GM08714 (cell line): ENCODE measurements around the gene EVPL.

Experiments used
- H3K4me3 ChIP-seq: fragments of 200-500 bp; sonication (Bioruptor generic); 2 replicates; pipeline ENCODE4 v1.5.1; 2014; ENCODE audit warnings: mild to moderate bottlenecking, low read length, inconsistent platforms
- ZNF274 ChIP-seq: IDR thresholded peaks from 2 replicates; pipeline ENCODE4 v1.6.1; 2012; ENCODE audit warnings: mild to moderate bottlenecking, low read depth, low read length

Gene EVPL

DNA sequence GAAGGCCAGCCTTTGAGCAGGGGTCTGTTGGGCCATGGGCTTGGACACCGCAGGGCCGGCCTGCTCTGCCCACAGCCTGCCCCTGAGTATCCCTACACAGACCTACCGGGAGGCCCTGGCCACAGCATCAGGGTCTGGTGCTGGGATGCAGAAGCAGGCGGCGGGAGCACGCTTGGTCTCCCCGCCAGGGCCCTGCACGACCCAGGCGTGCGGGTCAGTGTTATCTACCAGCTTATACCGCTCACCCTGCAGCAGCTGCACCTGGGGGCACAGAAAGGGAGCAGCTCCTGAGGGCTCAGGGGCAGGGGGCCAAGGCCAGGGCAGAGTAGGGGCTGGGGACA lies 8.8 kb downstream of the EVPL start:
- no peak for TF ChIP-seq ZNF274
- no peak overlapping the region for H3K4me3 ChIP-seq

DNA sequence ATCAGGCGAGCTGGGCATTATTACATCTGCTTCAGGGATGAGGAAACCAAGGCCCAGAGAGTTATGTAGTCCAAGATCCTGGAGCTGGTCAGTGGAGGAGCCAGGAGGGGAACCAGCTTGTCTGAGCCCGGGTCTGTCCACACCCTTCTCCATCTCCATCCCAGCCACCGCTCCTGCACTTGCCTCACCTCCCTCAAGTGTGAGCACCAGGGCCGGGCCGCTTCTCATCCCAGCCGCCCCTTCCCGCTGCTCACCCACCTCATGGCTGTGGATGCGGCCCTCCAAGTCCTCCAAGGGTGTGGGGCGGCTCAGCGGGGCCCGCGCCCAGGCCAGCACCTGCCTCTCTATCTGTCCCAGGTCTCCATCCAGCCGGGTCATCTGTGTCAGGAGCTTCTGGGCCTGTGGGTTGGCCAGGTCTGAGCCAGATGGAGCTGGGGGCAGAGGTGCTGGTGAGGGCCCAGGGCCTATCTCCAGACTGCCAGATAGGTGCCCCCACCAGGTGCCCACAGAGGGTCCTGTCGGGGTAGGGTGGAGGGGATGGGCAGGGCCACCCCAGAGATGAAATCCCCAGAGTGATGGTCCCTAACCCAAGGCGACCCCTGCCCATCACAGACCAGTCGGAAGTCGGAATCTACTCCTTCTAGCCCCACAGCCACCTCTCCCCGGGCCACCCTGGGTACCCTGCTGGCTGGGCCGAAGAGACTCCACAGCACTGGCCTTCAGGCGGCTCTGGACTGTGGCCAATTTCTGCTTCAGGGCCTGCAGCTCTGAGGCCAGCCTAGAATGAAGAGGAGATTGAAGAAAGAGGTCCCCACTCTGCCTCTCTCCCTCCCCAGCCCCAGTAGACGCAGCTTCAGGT lies 9.4 kb downstream of the EVPL start:
- TF ChIP-seq ZNF274 = no peak
- no peak overlapping the region for H3K4me3 ChIP-seq

DNA sequence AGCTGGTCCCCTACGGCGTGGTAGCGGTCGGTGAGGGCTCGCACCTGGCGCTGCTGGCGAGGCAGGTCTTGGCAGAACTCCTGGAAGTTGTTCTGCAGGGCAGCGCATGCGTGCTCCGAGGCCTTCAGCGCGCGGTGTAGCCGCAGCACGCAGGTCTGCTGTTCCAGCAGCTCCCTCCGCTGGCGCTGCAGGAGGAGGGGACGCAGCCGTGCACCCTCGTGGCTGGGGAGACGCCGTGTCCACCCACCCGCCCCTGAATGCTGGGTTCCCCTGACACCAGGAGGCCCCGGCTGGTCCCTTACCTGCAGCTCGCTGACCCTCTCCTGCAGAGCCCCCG lies 12.2 kb downstream of the EVPL start:
- H3K4me3 ChIP-seq = no peak overlapping the region
- no peak for TF ChIP-seq ZNF274

GRCh38 chr17:76014100-76014924 lies 12.8 kb downstream of the EVPL start:
- no peak overlapping the region for H3K4me3 ChIP-seq
- no peak for TF ChIP-seq ZNF274

- TF ChIP-seq ZNF274 = no peak
- H3K4me3 ChIP-seq = no peak overlapping the region
Observed at GRCh38 chr17:76013377-76013932, 13.7 kb downstream of the EVPL start.

GRCh38 chr17:76011951-76012350 lies 15.2 kb downstream of the EVPL start:
- no peak overlapping the region for H3K4me3 ChIP-seq
- TF ChIP-seq ZNF274 = no peak

DNA sequence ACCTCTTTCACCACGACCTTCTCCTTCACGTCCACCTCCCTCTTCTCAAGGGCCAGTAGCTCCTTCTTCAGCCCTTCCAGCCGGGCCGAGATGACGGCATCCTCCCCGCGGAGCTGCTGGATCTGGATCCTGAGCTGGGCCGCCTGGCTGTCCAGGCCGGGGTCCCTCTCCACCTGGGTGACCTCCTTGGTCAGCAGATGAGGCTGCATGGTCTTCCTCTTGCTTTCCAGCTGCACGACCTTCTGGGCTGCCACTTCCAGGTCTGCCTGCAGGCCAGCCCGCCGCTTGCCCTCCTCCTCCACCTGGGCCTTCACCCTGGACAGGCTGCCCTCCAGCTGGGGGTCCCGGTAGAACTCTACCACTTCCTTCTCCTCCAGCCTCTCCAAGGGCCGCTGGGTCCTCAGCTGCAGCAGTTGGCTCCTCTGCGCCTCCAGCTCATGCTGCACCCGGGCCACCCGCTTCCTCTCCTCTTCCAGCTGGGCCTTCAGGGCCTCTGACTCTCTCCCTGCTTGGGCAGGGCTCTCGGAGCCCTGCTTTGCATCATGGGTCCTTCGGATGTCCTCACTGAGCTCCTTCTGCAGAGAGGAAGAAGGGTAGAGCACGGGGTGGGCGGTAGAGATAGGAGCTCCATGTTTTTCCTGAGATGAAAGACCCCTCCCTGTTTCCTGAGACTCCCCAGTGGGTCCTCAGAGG lies 17.0 kb downstream of the EVPL start:
- no peak overlapping the region for H3K4me3 ChIP-seq
- TF ChIP-seq ZNF274 = no peak

DNA sequence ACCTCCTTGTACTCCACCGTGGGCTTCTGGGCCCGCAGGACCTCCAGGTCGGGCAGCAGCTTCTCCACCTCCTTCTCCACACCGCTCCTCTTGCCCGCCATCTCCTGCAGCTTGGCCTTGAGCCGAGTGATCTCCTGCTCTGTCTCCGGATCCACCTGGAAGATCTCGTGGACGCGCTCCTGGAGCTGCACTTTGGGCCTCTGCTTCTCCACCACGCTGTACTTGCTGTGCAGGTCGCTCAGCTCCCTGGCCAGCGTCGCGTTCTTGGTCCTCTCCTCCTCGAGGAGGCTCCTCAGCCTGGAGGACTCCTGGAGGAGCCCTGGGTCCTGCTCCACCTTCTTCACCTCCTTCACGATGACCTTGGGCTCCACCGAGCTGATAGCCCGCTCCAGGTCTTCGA lies 17.7 kb downstream of the EVPL start:
- no peak overlapping the region for H3K4me3 ChIP-seq
- no peak for TF ChIP-seq ZNF274

DNA sequence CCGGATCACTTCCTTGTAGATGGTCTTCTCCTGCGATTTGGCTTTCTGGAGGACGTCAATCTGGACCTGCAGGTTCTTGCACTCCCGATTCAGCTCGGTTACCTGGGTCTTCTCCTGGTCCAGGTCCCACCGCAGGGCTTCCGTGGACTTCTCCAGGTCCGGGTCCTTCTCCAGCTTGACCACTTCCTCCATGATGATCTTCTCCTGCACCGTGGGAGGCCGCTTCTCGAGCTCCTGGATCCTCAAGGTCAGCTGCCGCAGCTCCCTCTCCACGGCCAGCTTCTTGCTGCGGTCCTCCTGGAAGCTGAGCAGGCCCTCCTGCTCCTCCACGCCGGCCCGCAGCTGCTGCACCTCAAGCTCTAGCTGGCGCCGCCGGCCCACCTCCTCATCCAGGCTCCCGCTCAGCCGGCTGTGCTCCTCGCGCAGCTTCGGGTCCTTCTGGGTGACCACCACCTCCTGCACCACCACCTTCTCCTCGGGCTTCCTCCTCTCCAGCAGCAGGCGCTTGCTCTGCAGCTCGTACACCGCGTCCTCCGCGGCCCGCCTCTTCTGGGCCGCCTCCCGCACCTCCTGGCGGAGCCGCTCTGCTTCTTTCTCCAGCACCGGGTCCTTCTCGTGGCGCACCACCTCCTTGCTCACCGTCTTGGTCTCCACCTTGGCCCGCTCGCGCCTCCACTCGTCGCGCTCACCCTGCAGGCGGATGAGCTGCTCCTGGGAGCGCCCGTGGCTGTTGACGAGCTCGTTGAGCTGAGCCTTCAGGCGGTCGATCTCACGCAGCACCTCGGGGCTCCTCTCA lies 18.3 kb downstream of the EVPL start:
- no peak for TF ChIP-seq ZNF274
- H3K4me3 ChIP-seq = no peak overlapping the region

DNA sequence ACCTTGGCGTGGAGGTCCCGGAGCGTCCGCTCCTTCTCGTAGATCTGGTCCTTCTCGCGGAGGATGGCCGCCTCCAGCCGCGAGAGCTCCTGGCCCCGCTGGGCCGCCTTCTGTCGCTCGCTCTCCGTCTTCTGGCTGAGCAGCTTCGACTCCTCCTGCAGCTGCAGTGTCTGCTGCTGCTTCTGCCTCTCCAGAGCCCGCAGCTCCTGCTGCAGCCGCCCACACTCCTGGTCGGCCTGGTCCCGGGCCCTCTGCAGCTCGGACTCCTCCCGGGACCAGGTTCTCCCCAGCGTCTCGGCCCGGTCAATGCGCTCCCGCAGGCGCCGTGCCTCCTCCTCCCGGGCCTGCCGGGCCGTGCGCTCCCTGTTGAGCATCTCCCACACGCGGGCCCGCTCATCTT lies 18.9 kb downstream of the EVPL start:
- no peak for TF ChIP-seq ZNF274

GRCh38 chr17:76007850-76008165 lies 19.3 kb downstream of the EVPL start:
- H3K4me3 ChIP-seq = no peak overlapping the region
- TF ChIP-seq ZNF274 = no peak

More for the DNA sequence above, 18.9 kb downstream of the EVPL start:
- no peak overlapping the region for H3K4me3 ChIP-seq

DNA sequence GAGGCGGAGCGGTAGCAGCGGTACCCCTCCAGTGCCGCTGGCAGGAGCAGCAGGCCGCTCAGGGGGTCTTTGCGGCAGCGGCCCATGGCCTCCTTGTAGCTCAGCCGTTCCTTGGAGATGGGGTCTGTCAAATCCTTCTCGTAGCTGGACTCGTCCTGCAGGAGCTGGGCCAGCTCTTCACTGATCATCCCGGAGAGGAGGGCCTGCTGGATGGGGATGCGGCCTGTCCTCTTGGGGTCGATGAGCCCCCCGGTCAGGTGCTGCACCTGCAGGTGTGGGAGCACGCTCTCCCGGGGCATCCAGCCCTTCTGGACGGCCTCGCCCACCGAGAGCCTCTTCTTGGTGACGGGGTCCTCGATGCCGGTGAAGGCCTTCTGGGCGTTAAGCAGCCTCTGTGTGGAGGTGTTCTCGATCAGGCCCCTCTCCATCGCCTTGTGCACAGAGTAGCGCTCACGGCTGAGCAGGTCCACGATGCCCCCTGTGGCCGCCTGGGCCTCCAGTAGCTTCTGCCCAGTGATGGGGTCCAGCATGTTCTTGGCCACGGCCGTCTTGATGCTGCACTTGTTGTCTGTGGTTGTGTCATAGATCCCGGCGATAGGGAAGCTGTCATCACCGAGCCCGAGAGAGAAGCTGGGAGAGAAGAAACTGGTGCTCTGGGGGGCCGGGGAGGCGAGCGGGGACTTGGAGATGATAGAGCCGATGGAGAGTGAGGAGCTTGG lies 19.8 kb downstream of the EVPL start:
- no peak overlapping the region for H3K4me3 ChIP-seq

More for the DNA sequence above, 19.8 kb downstream of the EVPL start:
- no peak for TF ChIP-seq ZNF274
